DND-41 (cell line): ENCODE results near the gene SIRPD.

Source experiments
- ATAC-seq: fragments of 200-7000 bp; cut with Tn5 transposase; 3 replicates; pipeline ENCODE4 v1.9.1; 2021; ENCODE audit warnings: low read depth; ENCODE audit not compliant: insufficient read depth
- DNase-seq: peaks from one replicate; pipeline ENCODE4 v3.0.0-alpha.2; 2020
- H2AFZ ChIP-seq: 2 replicates; pipeline ENCODE4 v1.6.0; 2012; ENCODE audit warnings: low read depth, low read length
- H3K27ac ChIP-seq: 2 replicates; pipeline ENCODE4 v1.5.1; 2012; ENCODE audit warnings: low read length, inconsistent platforms
- H3K27me3 ChIP-seq: fragments of 200-600 bp; sonication (generic); 2 replicates; pipeline ENCODE4 v1.6.0; 2012; ENCODE audit warnings: low read length, mild to moderate bottlenecking, inconsistent platforms; ENCODE audit not compliant: insufficient read depth, poor library complexity
- H3K36me3 ChIP-seq: 2 replicates; pipeline ENCODE4 v1.5.1; 2012; ENCODE audit warnings: low read length, inconsistent platforms; ENCODE audit not compliant: insufficient read depth
- H3K4me1 ChIP-seq: 2 replicates; pipeline ENCODE4 v1.5.1; 2012; ENCODE audit warnings: mild to moderate bottlenecking, low read length; ENCODE audit not compliant: insufficient read depth
- H3K4me2 ChIP-seq: 2 replicates; pipeline ENCODE4 v1.6.0; 2012; ENCODE audit warnings: mild to moderate bottlenecking, moderate library complexity, low read length, inconsistent platforms; ENCODE audit not compliant: insufficient read depth
- H3K4me3 ChIP-seq, 2 experiments: fragments of 200-600 bp in 1 of 2; shearing (Covaris generic) in 1 of 2; 2 replicates each; pipeline ENCODE4 v1.5.1; 2012 to 2016; ENCODE audit warnings: inconsistent platforms in 2 of 2, low read length in 2 of 2, mild to moderate bottlenecking in 2 of 2, low read depth in 1 of 2, moderate library complexity in 1 of 2
- H3K79me2 ChIP-seq: 2 replicates; pipeline ENCODE4 v1.6.0; 2012; ENCODE audit warnings: low read length, inconsistent platforms; ENCODE audit not compliant: insufficient read depth
- H3K9ac ChIP-seq: 2 replicates; pipeline ENCODE4 v1.6.0; 2012; ENCODE audit warnings: low read depth, mild to moderate bottlenecking, inconsistent platforms, low read length, moderate library complexity
- H3K9me3 ChIP-seq: 2 replicates; pipeline ENCODE4 v1.5.1; 2012; ENCODE audit warnings: low read length, moderate library complexity, mild to moderate bottlenecking, inconsistent platforms; ENCODE audit not compliant: insufficient read depth, severe bottlenecking
- H4K20me1 ChIP-seq: 2 replicates; pipeline ENCODE4 v1.6.0; 2012; ENCODE audit warnings: low read length; ENCODE audit not compliant: insufficient read depth
- CTCF ChIP-seq: IDR thresholded peaks from 2 replicates; pipeline ENCODE4 v1.5.1; 2012; ENCODE audit warnings: borderline replicate concordance, low read length, moderate library complexity, mild to moderate bottlenecking; ENCODE audit not compliant: poor library complexity, severe bottlenecking; ENCODE audit errors: extremely low read depth
- EZH2 ChIP-seq: IDR thresholded peaks from 3 replicates; pipeline ENCODE4 v1.6.1; 2012; ENCODE audit warnings: borderline replicate concordance, low read depth, mild to moderate bottlenecking, moderate library complexity, low read length, inconsistent platforms; ENCODE audit not compliant: severe bottlenecking

SIRPD gene

GRCh38 chr20:1569415-1569881 is 11.9 kb upstream of the SIRPD start:
- Histone ChIP-seq H3K27me3 (no peaks in the 10 kb centered on the region), H3K27ac (no peak overlapping the region), H3K36me3 (no peaks in the 10 kb centered on the region), H3K4me2 (no peak overlapping the region), H3K9ac (no peak overlapping the region), H4K20me1 (no peaks in the 10 kb centered on the region), H3K4me1 (no peaks in the 10 kb centered on the region), H3K79me2 (no peaks in the 10 kb centered on the region), H2AFZ (no peak overlapping the region), H3K9me3 (no peaks in the 10 kb centered on the region), H3K4me3 (no peak overlapping the region)
- TF ChIP-seq CTCF (no peak), EZH2 (no peak)
- DNase-seq (no peak), ATAC-seq (no peak)

GRCh38 chr20:1568163-1568490 is 10.6 kb upstream of the SIRPD start:
- H3K4me1 ChIP-seq, result no peaks in the 10 kb centered on the region
- H3K4me3 ChIP-seq, result no peak overlapping the region
- H3K27me3 ChIP-seq, result no peaks in the 10 kb centered on the region
- H4K20me1 ChIP-seq, result no peaks in the 10 kb centered on the region
- no peak overlapping the region for H2AFZ ChIP-seq
- H3K4me2 ChIP-seq, result no peak overlapping the region
- no peaks in the 10 kb centered on the region for H3K9me3 ChIP-seq
- TF ChIP-seq EZH2 (no peak), CTCF (no peak)
- H3K9ac ChIP-seq, result no peak overlapping the region
- no peaks in the 10 kb centered on the region for H3K36me3 ChIP-seq
- ATAC-seq (no peak), DNase-seq (no peak)
- H3K79me2 ChIP-seq, result no peaks in the 10 kb centered on the region
- no peak overlapping the region for H3K27ac ChIP-seq

- no peak overlapping the region for H3K27ac ChIP-seq
- TF ChIP-seq CTCF, result no peak
- H3K27me3 ChIP-seq, result no peaks in the 10 kb centered on the region
- H4K20me1 ChIP-seq, result no peaks in the 10 kb centered on the region
- DNase-seq (no peak), ATAC-seq (no peak)
- H3K4me3 ChIP-seq, result no peak overlapping the region
- no peaks in the 10 kb centered on the region for H3K9me3 ChIP-seq
- no peaks in the 10 kb centered on the region for H3K79me2 ChIP-seq
- no peaks in the 10 kb centered on the region for H3K36me3 ChIP-seq
- H3K4me2 ChIP-seq, result no peak overlapping the region
- H3K9ac ChIP-seq, result no peak overlapping the region
- H2AFZ ChIP-seq, result no peak overlapping the region
- H3K4me1 ChIP-seq, result peaks cover 5% of the 10 kb centered on the region
These were observed 10.1 kb upstream of the SIRPD start for GRCh38 chr20:1567392-1568162.
